ENCODE data around the gene LRP8.

DNA sequence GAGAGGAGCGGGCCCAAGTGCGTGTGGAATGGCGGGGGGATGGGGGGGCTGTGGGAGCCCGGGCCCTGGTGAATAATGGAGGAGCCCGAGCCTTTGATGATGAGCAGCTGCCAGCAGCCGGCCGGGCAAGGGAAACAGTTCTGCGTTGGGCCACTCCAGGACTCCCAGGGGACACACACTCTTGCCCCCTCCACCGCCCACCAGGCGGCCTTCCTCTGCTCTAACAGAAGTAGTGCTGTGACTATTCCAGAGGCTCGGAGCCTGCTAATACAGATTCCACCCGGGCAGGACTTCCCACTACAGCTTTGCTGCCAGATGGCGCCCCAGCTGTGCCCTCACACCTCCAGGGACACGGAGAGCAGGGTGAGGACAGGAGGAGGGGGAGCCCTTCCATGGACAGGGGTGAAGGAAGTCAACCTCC is 48.2 kb upstream of the LRP8 start:
- TF ChIP-seq, protein P1, sequence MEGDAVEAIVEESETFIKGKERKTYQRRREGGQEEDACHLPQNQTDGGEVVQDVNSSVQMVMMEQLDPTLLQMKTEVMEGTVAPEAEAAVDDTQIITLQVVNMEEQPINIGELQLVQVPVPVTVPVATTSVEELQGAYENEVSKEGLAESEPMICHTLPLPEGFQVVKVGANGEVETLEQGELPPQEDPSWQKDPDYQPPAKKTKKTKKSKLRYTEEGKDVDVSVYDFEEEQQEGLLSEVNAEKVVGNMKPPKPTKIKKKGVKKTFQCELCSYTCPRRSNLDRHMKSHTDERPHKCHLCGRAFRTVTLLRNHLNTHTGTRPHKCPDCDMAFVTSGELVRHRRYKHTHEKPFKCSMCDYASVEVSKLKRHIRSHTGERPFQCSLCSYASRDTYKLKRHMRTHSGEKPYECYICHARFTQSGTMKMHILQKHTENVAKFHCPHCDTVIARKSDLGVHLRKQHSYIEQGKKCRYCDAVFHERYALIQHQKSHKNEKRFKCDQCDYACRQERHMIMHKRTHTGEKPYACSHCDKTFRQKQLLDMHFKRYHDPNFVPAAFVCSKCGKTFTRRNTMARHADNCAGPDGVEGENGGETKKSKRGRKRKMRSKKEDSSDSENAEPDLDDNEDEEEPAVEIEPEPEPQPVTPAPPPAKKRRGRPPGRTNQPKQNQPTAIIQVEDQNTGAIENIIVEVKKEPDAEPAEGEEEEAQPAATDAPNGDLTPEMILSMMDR (IDR thresholded peaks at IDR 0.05; ENCODE audit: low read depth, low read length) = no peak
- TF ChIP-seq EZH2phosphoT487 (IDR thresholded peaks at IDR 0.05; ENCODE audit: low read depth) = no peak
